ENCODE measurements around the gene MT1HL1.
"Not testable (repeated sequence)": the region's sequence is repeated elsewhere in the genome, so short reads cannot be mapped to it uniquely, and the experiment has no call there.

MT1HL1 gene

GRCh38 chr1:236978740-236979139 lies 25.5 kb downstream of the MT1HL1 start:
- no peak for DNase-seq (ENCODE audit: low read depth in 2 of 2)

- DNase-seq (ENCODE audit: low read depth in 2 of 2), result no peak
Measured at GRCh38 chr1:236975461-236975860, 28.8 kb downstream of the MT1HL1 start.

- not testable (repeated sequence) for DNase-seq (ENCODE audit: low read depth in 2 of 2)
Measured at GRCh38 chr1:236974025-236974424, 30.2 kb downstream of the MT1HL1 start.

GRCh38 chr1:236966636-236967035 lies 37.6 kb downstream of the MT1HL1 start:
- DNase-seq (ENCODE audit: low read depth in 2 of 2), result no peak

GRCh38 chr1:236963920-236964319 lies 40.3 kb downstream of the MT1HL1 start:
- no peak for DNase-seq (ENCODE audit: low read depth in 2 of 2)

GRCh38 chr1:236959112-236959511 lies 45.1 kb downstream of the MT1HL1 start:
- DNase-seq (ENCODE audit: low read depth in 2 of 2), result no peak

- no peak for DNase-seq (ENCODE audit: low read depth in 2 of 2)
Measured at GRCh38 chr1:236957235-236957634, 47.0 kb downstream of the MT1HL1 start.
